H9 (cell line): ENCODE measurements around the gene EEF1AKMT3. TPM values are rescaled to one million over a fixed set of nuclear protein-coding genes. Genes with fewer than 3 reads are reported as not detected.

Experiments used
- DNase-seq: peaks from one replicate; pipeline ENCODE4 v3.0.0-alpha.2; 2017
- H2AFZ ChIP-seq: one replicate; pipeline ENCODE4 v1.6.1; 2013; ENCODE audit warnings: mild to moderate bottlenecking, low read length, control low read depth, moderate library complexity
- H2AK5ac ChIP-seq: 2 replicates; pipeline ENCODE4 v1.6.1; 2013; ENCODE audit warnings: low read length, control low read depth, mixed read lengths; ENCODE audit not compliant: insufficient read length
- H2BK120ac ChIP-seq: one replicate; pipeline ENCODE4 v1.6.1; 2013; ENCODE audit warnings: low read depth, mild to moderate bottlenecking, low read length, control low read depth, inconsistent platforms; ENCODE audit not compliant: poor library complexity, severe bottlenecking
- H2BK12ac ChIP-seq: 2 replicates; pipeline ENCODE4 v1.6.1; 2013; ENCODE audit warnings: low read length, control low read depth, mixed read lengths, low read depth; ENCODE audit not compliant: insufficient read length
- H2BK15ac ChIP-seq: 2 replicates; pipeline ENCODE4 v1.6.1; 2013; ENCODE audit warnings: low read depth, low read length, control low read depth
- H2BK20ac ChIP-seq: one replicate; pipeline ENCODE4 v1.6.1; 2013; ENCODE audit warnings: low read depth, mild to moderate bottlenecking, low read length, control low read depth, inconsistent platforms; ENCODE audit not compliant: poor library complexity, severe bottlenecking
- H2BK5ac ChIP-seq: 2 replicates; pipeline ENCODE4 v1.6.1; 2013; ENCODE audit warnings: low read length, control low read depth, mixed read lengths; ENCODE audit not compliant: insufficient read length
- H3K14ac ChIP-seq: 2 replicates; pipeline ENCODE4 v1.6.1; 2013; ENCODE audit warnings: low read length, control low read depth; ENCODE audit not compliant: insufficient read depth
- H3K18ac ChIP-seq: 2 replicates; pipeline ENCODE4 v1.6.1; 2013; ENCODE audit warnings: low read depth, mild to moderate bottlenecking, mixed read lengths, low read length, control low read depth; ENCODE audit not compliant: insufficient read length
- H3K23ac ChIP-seq: 2 replicates; pipeline ENCODE4 v1.6.1; 2013; ENCODE audit warnings: low read length, control low read depth, mixed read lengths, low read depth; ENCODE audit not compliant: insufficient read length
- H3K23me2 ChIP-seq: 2 replicates; pipeline ENCODE4 v1.6.1; 2013; ENCODE audit warnings: low read depth, mild to moderate bottlenecking, mixed read lengths, low read length, control low read depth; ENCODE audit not compliant: insufficient read length, poor library complexity, severe bottlenecking
- H3K27ac ChIP-seq: 2 replicates; pipeline ENCODE4 v1.5.1; 2013; ENCODE audit warnings: low read length, control low read depth, mixed read lengths, low read depth; ENCODE audit not compliant: insufficient read length
- H3K27me3 ChIP-seq: 2 replicates; pipeline ENCODE4 v1.6.1; 2013; ENCODE audit warnings: low read length, control low read depth, inconsistent platforms; ENCODE audit not compliant: insufficient read depth
- H3K4ac ChIP-seq: 2 replicates; pipeline ENCODE4 v1.6.1; 2013; ENCODE audit warnings: low read depth, mild to moderate bottlenecking, control low read depth, inconsistent platforms, low read length, moderate library complexity
- H3K4me1 ChIP-seq: 2 replicates; pipeline ENCODE4 v1.6.1; 2013; ENCODE audit warnings: low read length, control low read depth, inconsistent platforms; ENCODE audit not compliant: insufficient read depth
- H3K4me2 ChIP-seq: 2 replicates; pipeline ENCODE4 v1.6.1; 2013; ENCODE audit warnings: low read length, control low read depth, mixed read lengths; ENCODE audit not compliant: insufficient read length, insufficient read depth
- H3K56ac ChIP-seq: 2 replicates; pipeline ENCODE4 v1.6.1; 2013; ENCODE audit warnings: low read depth, mild to moderate bottlenecking, mixed read lengths, low read length, control low read depth; ENCODE audit not compliant: insufficient read length
- H3K79me1 ChIP-seq: 2 replicates; pipeline ENCODE4 v1.6.1; 2013; ENCODE audit warnings: low read depth, mild to moderate bottlenecking, moderate library complexity, low read length, control low read depth, inconsistent platforms; ENCODE audit not compliant: insufficient read depth, poor library complexity, severe bottlenecking
- H3K79me2 ChIP-seq: 2 replicates; pipeline ENCODE4 v1.6.1; 2013; ENCODE audit warnings: low read length, control low read depth, inconsistent platforms; ENCODE audit not compliant: insufficient read depth
- H3K9ac ChIP-seq: 2 replicates; pipeline ENCODE4 v1.6.1; 2013; ENCODE audit warnings: low read length, control low read depth, mixed read lengths; ENCODE audit not compliant: insufficient read length; ENCODE audit errors: extremely low read depth
- H3K9me3 ChIP-seq: one replicate; pipeline ENCODE4 v1.6.1; 2013; ENCODE audit warnings: low read depth, low read length, inconsistent platforms; ENCODE audit not compliant: control insufficient read depth
- H3T11ph ChIP-seq: one replicate; pipeline ENCODE4 v1.6.1; 2013; ENCODE audit warnings: mild to moderate bottlenecking, low read length, control low read depth, inconsistent platforms
- H4K20me1 ChIP-seq: one replicate; pipeline ENCODE4 v1.6.1; 2013; ENCODE audit not compliant: control insufficient read depth, insufficient read length, insufficient read depth
- H4K5ac ChIP-seq: 2 replicates; pipeline ENCODE4 v1.6.1; 2013; ENCODE audit warnings: low read depth, mild to moderate bottlenecking, mixed read lengths, low read length, control low read depth; ENCODE audit not compliant: insufficient read length
- H4K8ac ChIP-seq: replicated peaks from 2 replicates; pipeline ENCODE4 v1.6.1; 2013; ENCODE audit warnings: low read length, control low read depth, mixed read lengths, low read depth; ENCODE audit not compliant: insufficient read length
- H4K91ac ChIP-seq: 2 replicates; pipeline ENCODE4 v1.6.1; 2013; ENCODE audit warnings: low read depth, mild to moderate bottlenecking, moderate library complexity, mixed read lengths, low read length, control low read depth; ENCODE audit not compliant: insufficient read length
- H3K27ac Mint-ChIP-seq, 3 experiments: 2 replicates in 2 of 3; 3 replicates in 1 of 3; pipeline ENCODE4 v1.8.0; 2020 to 2021; ENCODE audit warnings: mixed read lengths in 3 of 3, mild to moderate bottlenecking in 1 of 3, moderate library complexity in 1 of 3
- H3K27me3 Mint-ChIP-seq: 2 replicates; pipeline ENCODE4 v1.8.0; 2021; ENCODE audit warnings: low read depth, mild to moderate bottlenecking, moderate library complexity, mixed read lengths
- H3K36me3 Mint-ChIP-seq, 3 experiments: 2 replicates in 2 of 3; 3 replicates in 1 of 3; pipeline ENCODE4 v1.8.0; 2020 to 2021; ENCODE audit warnings: low read depth in 3 of 3, mixed read lengths in 3 of 3; ENCODE audit not compliant: insufficient read depth in 1 of 3
- H3K4me1 Mint-ChIP-seq, 2 experiments: 2 replicates each; pipeline ENCODE4 v1.8.0; 2020; ENCODE audit warnings: mixed read lengths in 2 of 2
- H3K4me3 Mint-ChIP-seq, 2 experiments: 2 replicates in 1 of 2; 3 replicates in 1 of 2; pipeline ENCODE4 v1.8.0; 2020 to 2021; ENCODE audit warnings: mild to moderate bottlenecking in 2 of 2, mixed read lengths in 2 of 2, moderate library complexity in 1 of 2
- H3K9me3 Mint-ChIP-seq, 2 experiments: 2 replicates in 1 of 2; 3 replicates in 1 of 2; pipeline ENCODE4 v1.8.0; 2020; ENCODE audit warnings: mild to moderate bottlenecking in 2 of 2, mixed read lengths in 2 of 2, moderate library complexity in 1 of 2
- CTCF ChIP-seq: fragments of 200-600 bp; sonication (generic); conservative IDR thresholded peaks from 3 replicates; pipeline ENCODE4 v1.8.0; 2021; ENCODE audit warnings: antibody characterized with exemption, mild to moderate bottlenecking
- WGBS: extraction: QIAGEN DNeasy Blood & Tissue Kit; methylation state at CpG from one replicate; pipeline ENCODE4 v1.1.7; 2013; ENCODE audit warnings: missing lambda C conversion rate, low lambda C conversion rate, mixed read lengths; ENCODE audit not compliant: insufficient read length; ENCODE audit errors: extremely low coverage; 5-methylcytosine and 5-hydroxymethylcytosine counted together
- total RNA-seq: library from RNA; stranded (reverse); gene quantifications from 2 replicates; pipeline ENCODE4 v1.2.1, GENCODE V29; 2021

EEF1AKMT3 gene
- total RNA-seq, 1 experiment from 2014 or later = 2.9 TPM

- Histone ChIP-seq H2BK20ac (no peak overlapping the region), H3K27me3 (peaks cover 11% of the 10 kb centered on the region), H2AFZ (no peak overlapping the region), H2BK15ac (no peak overlapping the region), H2BK5ac (no peak overlapping the region), H3K79me1 (no peaks in the 10 kb centered on the region), H4K8ac (no peak overlapping the region), H2BK12ac (no peak overlapping the region), H3K9me3 (no peaks in the 10 kb centered on the region), H3K4me2 (no peak overlapping the region), H4K5ac (no peak overlapping the region), H3K23ac (no peak overlapping the region), H3T11ph (no peak overlapping the region), H3K14ac (no peak overlapping the region), H3K79me2 (no peaks in the 10 kb centered on the region), H4K20me1 (no peaks in the 10 kb centered on the region), H3K23me2 (peaks cover 9% of the 10 kb centered on the region), H3K56ac (no peak overlapping the region), H3K27ac (no peak overlapping the region), H3K18ac (no peak overlapping the region), H4K91ac (no peak overlapping the region), H2AK5ac (no peak overlapping the region), H2BK120ac (no peak overlapping the region), H3K4me1 (0 out of 2 replicates have a peak, but pooled peaks cover 2% of the 10 kb centered on the region), H3K9ac (no peak overlapping the region), H3K4ac (no peak overlapping the region)
- Mint-ChIP-seq H3K36me3 (peaks cover 3 to 16% (median 6%) of the 10 kb centered on the region in 3 experiments; a peak in 6 of 7 replicates), H3K27ac (no peak overlapping the region), H3K4me1 (peaks cover 29% of the 10 kb centered on the region in 2 experiments), H3K27me3 (peaks cover 38% of the 10 kb centered on the region), H3K4me3 (no peak overlapping the region), H3K9me3 (peaks cover 0 to 2% of the 10 kb centered on the region in 2 experiments; a peak in 1 of 5 replicates)
- no CpG with 5 or more reads among the region's 4 CpGs for WGBS
- TF ChIP-seq CTCF = no peak
- DNase-seq = no peak
Observed at GRCh38 chr12:57757771-57758170, 14.6 kb upstream of the EEF1AKMT3 start.
